H1 (cell line): ENCODE measurements around the gene ST8SIA5. TPM values are rescaled to one million over a fixed set of nuclear protein-coding genes. Genes with fewer than 3 reads are reported as not detected.

Experiments
- CTCF ChIP-seq, 3 experiments: IDR thresholded peaks; 1 replicate in 2 of 3; 2 replicates in 1 of 3; pipeline versions ENCODE4 v1.5.1 to v1.6.1; 2011; ENCODE audit warnings: low read length in 3 of 3, mild to moderate bottlenecking in 3 of 3, inconsistent platforms in 2 of 3, low read depth in 1 of 3, moderate library complexity in 1 of 3; ENCODE audit not compliant: insufficient read depth in 1 of 3; ENCODE audit errors: control extremely low read depth in 1 of 3
- polyA plus RNA-seq, 7 experiments: library from polyadenylated mRNA; depleted of rRNA in 3 of 7; stranded (reverse) in 5 of 7; unstranded in 2 of 7; fragments of >200 nt in 5 of 7; fragments of 200-250 nt in 2 of 7; gene quantifications; 1 replicate in 5 of 7; 2 replicates in 1 of 7; 4 replicates in 1 of 7; pipeline versions ENCODE4 v1.2.1 to v1.2.3, GENCODE V29; 2011 to 2013; ENCODE audit warnings: missing spikeins in 2 of 7, mixed read lengths in 2 of 7
- total RNA-seq: library from RNA; stranded (reverse); fragmentation: NEBNext Ultra II Directional; extraction: Animal tissue kit (Norgen Biotek cat#: 25700); gene quantifications from 2 replicates; pipeline ENCODE4 v1.2.1, GENCODE V29; 2021

The ST8SIA5 gene
- total and polyA plus RNA-seq, 2 of the 8 experiments (the other 6 are each of a cell fraction or from before 2014, with no cell fraction given) = 2.4 to 6.3 TPM

- no peak for TF ChIP-seq CTCF (IDR thresholded peaks at IDR 0.05; ENCODE audit: control extremely low read depth in 1 of 3, insufficient read depth in 1 of 3, low read depth in 1 of 3, low read length in 3 of 3)
Observed at GRCh38 chr18:46704189-46704588, 52.7 kb downstream of the ST8SIA5 start (continued).
